HEK293 (cell line): ENCODE measurements around the gene TRAPPC11.

ENCODE experiments used
- CTCF ChIA-PET: fragments of 350-600 bp; formaldehyde crosslinking; extraction: SDS; loops from one replicate; lab custom pipeline; 2021; ENCODE audit warnings: antibody characterized with exemption; lab: Yijun Ruan, JAX
- POLR2A ChIA-PET: fragments of 300-600 bp; formaldehyde crosslinking; extraction: SDS; loops from one replicate; lab custom pipeline; 2020; ENCODE audit warnings: antibody characterized with exemption, inconsistent platforms; lab: Yijun Ruan, JAX
- H3K27ac ChIP-seq: fragments of 200-500 bp; sonication (Bioruptor generic); 2 replicates; pipeline ENCODE4 v1.5.1; 2014; ENCODE audit warnings: low read depth, low read length, control low read depth, inconsistent platforms; ENCODE audit errors: extremely low read depth
- H3K36me3 ChIP-seq, 2 experiments: fragments of 200-500 bp in 1 of 2; sonication (Bioruptor generic) in 1 of 2; 1 replicate in 1 of 2; 2 replicates in 1 of 2; pipeline ENCODE4 v1.5.1; 2014 to 2017; ENCODE audit warnings: inconsistent platforms in 2 of 2, low read length in 2 of 2; ENCODE audit not compliant: control insufficient read depth in 2 of 2, insufficient read depth in 1 of 2
- H3K4me1 ChIP-seq: fragments of 200-500 bp; sonication (Bioruptor generic); 2 replicates; pipeline ENCODE4 v1.5.1; 2014; ENCODE audit warnings: mild to moderate bottlenecking, low read length, inconsistent platforms; ENCODE audit not compliant: control insufficient read depth, insufficient read depth
- H3K4me3 ChIP-seq: 2 replicates; pipeline ENCODE4 v1.5.1; 2011; ENCODE audit warnings: low read depth, mild to moderate bottlenecking, control low read depth, low read length, moderate library complexity
- H3K9me3 ChIP-seq: fragments of 200-500 bp; sonication (Bioruptor generic); 2 replicates; pipeline ENCODE4 v1.5.1; 2014; ENCODE audit warnings: low read depth, low read length, inconsistent platforms; ENCODE audit not compliant: control insufficient read depth, insufficient read depth
- BCL11B ChIP-seq: fragments of 450-650 bp; formaldehyde crosslinking; IDR thresholded peaks from 2 replicates; pipeline ENCODE4 v1.5.1; 2016; ENCODE audit warnings: low read depth, missing biosample characterization, missing genetic modification characterization
- EGR2 ChIP-seq: fragments of 450-650 bp; formaldehyde crosslinking; IDR thresholded peaks from 2 replicates; pipeline ENCODE4 v1.5.1; 2016; ENCODE audit warnings: low read depth, missing biosample characterization, missing genetic modification characterization
- GFI1B ChIP-seq: fragments of 450-650 bp; formaldehyde crosslinking; IDR thresholded peaks from 2 replicates; pipeline ENCODE4 v1.5.1; 2016; ENCODE audit warnings: missing biosample characterization, missing genetic modification characterization
- HOXC10 ChIP-seq: sonication (generic); formaldehyde crosslinking; IDR thresholded peaks from 2 replicates; pipeline ENCODE4 v1.8.1; 2023; ENCODE audit warnings: mild to moderate bottlenecking, missing genetic modification reagents
- MZF1 ChIP-seq: fragments of 450-650 bp; formaldehyde crosslinking; IDR thresholded peaks from 2 replicates; pipeline ENCODE4 v1.5.1; 2017; ENCODE audit warnings: missing biosample characterization, missing genetic modification characterization, borderline replicate concordance
- SP3 ChIP-seq: fragments of 450-650 bp; formaldehyde crosslinking; IDR thresholded peaks from 2 replicates; pipeline ENCODE4 v1.5.1; 2016; ENCODE audit warnings: missing biosample characterization, missing genetic modification characterization
- ZFP3 ChIP-seq: fragments of 450-650 bp; formaldehyde crosslinking; IDR thresholded peaks from 2 replicates; pipeline ENCODE4 v1.5.1; 2016; ENCODE audit warnings: low read depth, missing biosample characterization, missing genetic modification characterization
- ZNF223 ChIP-seq: fragments of 450-650 bp; formaldehyde crosslinking; IDR thresholded peaks from 2 replicates; pipeline ENCODE4 v1.5.1; 2016; ENCODE audit warnings: missing biosample characterization, missing genetic modification characterization
- ZNF23 ChIP-seq: fragments of 450-650 bp; formaldehyde crosslinking; IDR thresholded peaks from 2 replicates; pipeline ENCODE4 v1.5.1; 2016; ENCODE audit warnings: missing biosample characterization, missing genetic modification characterization, borderline replicate concordance
- ZNF24 ChIP-seq: fragments of 450-650 bp; formaldehyde crosslinking; IDR thresholded peaks from 2 replicates; pipeline ENCODE4 v1.5.1; 2016; ENCODE audit warnings: missing biosample characterization, missing genetic modification characterization
- ZNF510 ChIP-seq: fragments of 450-650 bp; formaldehyde crosslinking; IDR thresholded peaks from 2 replicates; pipeline ENCODE4 v1.5.1; 2018; ENCODE audit warnings: mild to moderate bottlenecking, missing genetic modification characterization, missing biosample characterization; ENCODE audit not compliant: insufficient replicate concordance
- ZNF747 ChIP-seq: fragments of 450-650 bp; formaldehyde crosslinking; IDR thresholded peaks from 2 replicates; pipeline ENCODE4 v1.5.1; 2016; ENCODE audit warnings: missing biosample characterization, missing genetic modification characterization
- ZNF785 ChIP-seq: fragments of 450-650 bp; formaldehyde crosslinking; IDR thresholded peaks from 2 replicates; pipeline ENCODE4 v1.5.1; 2016; ENCODE audit warnings: missing biosample characterization, missing genetic modification characterization
- ZSCAN16 ChIP-seq: fragments of 450-650 bp; formaldehyde crosslinking; IDR thresholded peaks from 2 replicates; pipeline ENCODE4 v1.5.1; 2016; ENCODE audit warnings: missing biosample characterization, missing genetic modification characterization
- TF ChIP-seq, protein P1 (sequence below): fragments of 450-650 bp; formaldehyde crosslinking; IDR thresholded peaks from 2 replicates; pipeline ENCODE4 v1.5.1; 2016; ENCODE audit warnings: missing biosample characterization, missing genetic modification characterization
- TF ChIP-seq, protein P2 (sequence below): fragments of 450-650 bp; formaldehyde crosslinking; IDR thresholded peaks from 2 replicates; pipeline ENCODE4 v1.5.1; 2016; ENCODE audit warnings: missing biosample characterization, missing genetic modification characterization
- TF ChIP-seq, protein P3 (sequence below): fragments of 450-650 bp; formaldehyde crosslinking; IDR thresholded peaks from 2 replicates; pipeline ENCODE4 v1.5.1; 2016; ENCODE audit warnings: missing biosample characterization, missing genetic modification characterization
- TF ChIP-seq, protein P4 (sequence below): fragments of 450-650 bp; formaldehyde crosslinking; conservative IDR thresholded peaks from 2 replicates; pipeline ENCODE4 v1.5.1; 2016; ENCODE audit warnings: low read depth, missing biosample characterization, missing genetic modification characterization
- TF ChIP-seq, protein P5 (sequence below): fragments of 450-650 bp; IDR thresholded peaks from 2 replicates; pipeline ENCODE4 v1.5.1; 2018; ENCODE audit warnings: missing biosample characterization, missing genetic modification characterization
- TF ChIP-seq, protein P6 (sequence below): fragments of 450-650 bp; formaldehyde crosslinking; IDR thresholded peaks from 2 replicates; pipeline ENCODE4 v1.5.1; 2016; ENCODE audit warnings: missing biosample characterization, missing genetic modification characterization

TRAPPC11 gene

DNA sequence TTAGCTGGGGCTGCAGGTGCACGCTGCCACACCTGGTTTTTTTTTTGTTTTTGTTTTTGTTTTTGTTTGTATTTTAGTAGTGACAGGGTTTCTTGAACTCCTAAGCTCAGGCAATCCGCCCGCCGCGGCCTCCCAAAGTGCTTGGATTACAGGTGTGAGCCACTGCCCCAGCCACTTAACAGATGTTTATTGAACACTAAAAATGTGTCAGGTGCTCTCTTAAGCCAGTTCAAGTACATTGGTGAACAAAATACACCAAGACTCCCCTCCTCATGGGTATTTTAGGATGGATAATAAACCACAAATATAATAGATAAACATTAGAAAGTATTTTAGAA, 69.9 kb downstream of the TRAPPC11 start (continued):
- TF ChIP-seq, protein P1, sequence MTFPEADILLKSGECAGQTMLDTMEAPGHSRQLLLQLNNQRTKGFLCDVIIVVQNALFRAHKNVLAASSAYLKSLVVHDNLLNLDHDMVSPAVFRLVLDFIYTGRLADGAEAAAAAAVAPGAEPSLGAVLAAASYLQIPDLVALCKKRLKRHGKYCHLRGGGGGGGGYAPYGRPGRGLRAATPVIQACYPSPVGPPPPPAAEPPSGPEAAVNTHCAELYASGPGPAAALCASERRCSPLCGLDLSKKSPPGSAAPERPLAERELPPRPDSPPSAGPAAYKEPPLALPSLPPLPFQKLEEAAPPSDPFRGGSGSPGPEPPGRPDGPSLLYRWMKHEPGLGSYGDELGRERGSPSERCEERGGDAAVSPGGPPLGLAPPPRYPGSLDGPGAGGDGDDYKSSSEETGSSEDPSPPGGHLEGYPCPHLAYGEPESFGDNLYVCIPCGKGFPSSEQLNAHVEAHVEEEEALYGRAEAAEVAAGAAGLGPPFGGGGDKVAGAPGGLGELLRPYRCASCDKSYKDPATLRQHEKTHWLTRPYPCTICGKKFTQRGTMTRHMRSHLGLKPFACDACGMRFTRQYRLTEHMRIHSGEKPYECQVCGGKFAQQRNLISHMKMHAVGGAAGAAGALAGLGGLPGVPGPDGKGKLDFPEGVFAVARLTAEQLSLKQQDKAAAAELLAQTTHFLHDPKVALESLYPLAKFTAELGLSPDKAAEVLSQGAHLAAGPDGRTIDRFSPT (tag by site-specific recombination): no peak
- TF ChIP-seq ZSCAN16 (tag by site-specific recombination): no peak
- TF ChIP-seq SP3 (tag by site-specific recombination): no peak
- TF ChIP-seq HOXC10 (CRISPR knock-in tag): no peak
- TF ChIP-seq ZNF510 (tag by site-specific recombination): no peak
- TF ChIP-seq, all 188 proteins: peak for 0

DNA sequence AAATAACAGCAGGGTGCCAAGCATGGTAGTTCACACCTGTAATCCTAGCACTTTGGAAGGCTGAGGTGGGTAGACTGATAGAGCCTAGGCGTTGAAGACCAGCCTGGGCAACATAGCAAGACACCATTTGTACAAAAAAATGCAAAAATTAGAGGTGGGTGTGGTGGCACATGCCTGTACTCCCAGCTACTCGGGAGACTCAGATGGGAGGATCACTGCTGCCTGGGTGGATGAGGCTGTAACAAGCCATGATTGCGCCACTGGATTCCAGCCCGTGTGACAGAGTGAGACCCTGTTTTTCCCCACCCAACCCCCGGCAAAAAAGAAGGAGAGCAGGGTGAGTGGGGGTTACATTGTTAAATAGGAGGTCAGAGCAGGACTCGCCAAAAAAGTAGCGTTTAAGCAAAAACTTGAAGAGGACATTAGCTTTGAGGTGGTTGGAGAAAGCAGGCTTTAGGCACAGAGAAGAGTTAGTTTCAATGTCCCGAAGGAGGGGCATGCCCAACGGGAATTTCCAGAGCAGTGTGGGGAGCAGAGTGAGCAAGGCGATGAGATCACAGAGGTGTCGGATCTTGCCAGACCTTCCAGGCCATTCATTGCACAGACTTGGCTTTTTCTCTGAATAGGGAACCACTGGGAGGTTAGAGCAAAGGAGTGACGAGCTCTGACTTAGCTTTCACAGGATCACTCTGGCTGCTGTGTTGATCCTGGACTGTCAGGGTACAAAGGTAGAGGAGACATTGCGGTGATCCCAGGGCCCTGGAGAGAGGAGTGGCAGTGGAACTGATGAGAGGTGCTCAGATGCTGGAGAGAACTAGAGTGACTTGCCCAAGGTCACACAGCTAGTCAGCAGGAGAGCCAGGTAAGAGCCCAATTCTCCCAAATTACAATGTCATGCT, 70.6 kb downstream of the TRAPPC11 start:
- H3K27ac ChIP-seq: no peak overlapping the region
- ChIA-PET CTCF (interaction anchor here (0.6 to 1.1 kb wide), 2 partner anchors 8 to 68 kb away, joined by 3 read pairs; no protein-coding TSS in a partner anchor), POLR2A (no interaction called here)

More for the DNA sequence above, 70.6 kb downstream of the TRAPPC11 start:
- Histone ChIP-seq H3K36me3 (no peaks in the 10 kb centered on the region), H3K4me3 (no peak overlapping the region), H3K9me3 (no peaks in the 10 kb centered on the region), H3K4me1 (no peaks in the 10 kb centered on the region)
- TF ChIP-seq ZNF23 (tag by site-specific recombination) (no peak), ZNF747 (no peak), ZFP3 (no peak), ZNF785 (no peak), GFI1B (tag by site-specific recombination) (no peak), ZNF24 (no peak), ZNF223 (tag by site-specific recombination) (no peak), EGR2 (tag by site-specific recombination) (no peak), MZF1 (no peak), BCL11B (tag by site-specific recombination) (no peak)
- TF ChIP-seq, protein P2, sequence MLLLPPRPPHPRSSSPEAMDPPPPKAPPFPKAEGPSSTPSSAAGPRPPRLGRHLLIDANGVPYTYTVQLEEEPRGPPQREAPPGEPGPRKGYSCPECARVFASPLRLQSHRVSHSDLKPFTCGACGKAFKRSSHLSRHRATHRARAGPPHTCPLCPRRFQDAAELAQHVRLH (tag by site-specific recombination): no peak
- TF ChIP-seq, protein P3, sequence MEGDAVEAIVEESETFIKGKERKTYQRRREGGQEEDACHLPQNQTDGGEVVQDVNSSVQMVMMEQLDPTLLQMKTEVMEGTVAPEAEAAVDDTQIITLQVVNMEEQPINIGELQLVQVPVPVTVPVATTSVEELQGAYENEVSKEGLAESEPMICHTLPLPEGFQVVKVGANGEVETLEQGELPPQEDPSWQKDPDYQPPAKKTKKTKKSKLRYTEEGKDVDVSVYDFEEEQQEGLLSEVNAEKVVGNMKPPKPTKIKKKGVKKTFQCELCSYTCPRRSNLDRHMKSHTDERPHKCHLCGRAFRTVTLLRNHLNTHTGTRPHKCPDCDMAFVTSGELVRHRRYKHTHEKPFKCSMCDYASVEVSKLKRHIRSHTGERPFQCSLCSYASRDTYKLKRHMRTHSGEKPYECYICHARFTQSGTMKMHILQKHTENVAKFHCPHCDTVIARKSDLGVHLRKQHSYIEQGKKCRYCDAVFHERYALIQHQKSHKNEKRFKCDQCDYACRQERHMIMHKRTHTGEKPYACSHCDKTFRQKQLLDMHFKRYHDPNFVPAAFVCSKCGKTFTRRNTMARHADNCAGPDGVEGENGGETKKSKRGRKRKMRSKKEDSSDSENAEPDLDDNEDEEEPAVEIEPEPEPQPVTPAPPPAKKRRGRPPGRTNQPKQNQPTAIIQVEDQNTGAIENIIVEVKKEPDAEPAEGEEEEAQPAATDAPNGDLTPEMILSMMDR (tag by site-specific recombination): no peak
- TF ChIP-seq, protein P4, sequence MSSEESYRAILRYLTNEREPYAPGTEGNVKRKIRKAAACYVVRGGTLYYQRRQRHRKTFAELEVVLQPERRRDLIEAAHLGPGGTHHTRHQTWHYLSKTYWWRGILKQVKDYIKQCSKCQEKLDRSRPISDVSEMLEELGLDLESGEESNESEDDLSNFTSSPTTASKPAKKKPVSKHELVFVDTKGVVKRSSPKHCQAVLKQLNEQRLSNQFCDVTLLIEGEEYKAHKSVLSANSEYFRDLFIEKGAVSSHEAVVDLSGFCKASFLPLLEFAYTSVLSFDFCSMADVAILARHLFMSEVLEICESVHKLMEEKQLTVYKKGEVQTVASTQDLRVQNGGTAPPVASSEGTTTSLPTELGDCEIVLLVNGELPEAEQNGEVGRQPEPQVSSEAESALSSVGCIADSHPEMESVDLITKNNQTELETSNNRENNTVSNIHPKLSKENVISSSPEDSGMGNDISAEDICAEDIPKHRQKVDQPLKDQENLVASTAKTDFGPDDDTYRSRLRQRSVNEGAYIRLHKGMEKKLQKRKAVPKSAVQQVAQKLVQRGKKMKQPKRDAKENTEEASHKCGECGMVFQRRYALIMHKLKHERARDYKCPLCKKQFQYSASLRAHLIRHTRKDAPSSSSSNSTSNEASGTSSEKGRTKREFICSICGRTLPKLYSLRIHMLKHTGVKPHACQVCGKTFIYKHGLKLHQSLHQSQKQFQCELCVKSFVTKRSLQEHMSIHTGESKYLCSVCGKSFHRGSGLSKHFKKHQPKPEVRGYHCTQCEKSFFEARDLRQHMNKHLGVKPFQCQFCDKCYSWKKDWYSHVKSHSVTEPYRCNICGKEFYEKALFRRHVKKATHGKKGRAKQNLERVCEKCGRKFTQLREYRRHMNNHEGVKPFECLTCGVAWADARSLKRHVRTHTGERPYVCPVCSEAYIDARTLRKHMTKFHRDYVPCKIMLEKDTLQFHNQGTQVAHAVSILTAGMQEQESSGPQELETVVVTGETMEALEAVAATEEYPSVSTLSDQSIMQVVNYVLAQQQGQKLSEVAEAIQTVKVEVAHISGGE (tag by site-specific recombination): no peak
- TF ChIP-seq, protein P5, sequence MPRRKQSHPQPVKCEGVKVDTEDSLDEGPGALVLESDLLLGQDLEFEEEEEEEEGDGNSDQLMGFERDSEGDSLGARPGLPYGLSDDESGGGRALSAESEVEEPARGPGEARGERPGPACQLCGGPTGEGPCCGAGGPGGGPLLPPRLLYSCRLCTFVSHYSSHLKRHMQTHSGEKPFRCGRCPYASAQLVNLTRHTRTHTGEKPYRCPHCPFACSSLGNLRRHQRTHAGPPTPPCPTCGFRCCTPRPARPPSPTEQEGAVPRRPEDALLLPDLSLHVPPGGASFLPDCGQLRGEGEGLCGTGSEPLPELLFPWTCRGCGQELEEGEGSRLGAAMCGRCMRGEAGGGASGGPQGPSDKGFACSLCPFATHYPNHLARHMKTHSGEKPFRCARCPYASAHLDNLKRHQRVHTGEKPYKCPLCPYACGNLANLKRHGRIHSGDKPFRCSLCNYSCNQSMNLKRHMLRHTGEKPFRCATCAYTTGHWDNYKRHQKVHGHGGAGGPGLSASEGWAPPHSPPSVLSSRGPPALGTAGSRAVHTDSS (tag by site-specific recombination): no peak
- TF ChIP-seq, protein P6, sequence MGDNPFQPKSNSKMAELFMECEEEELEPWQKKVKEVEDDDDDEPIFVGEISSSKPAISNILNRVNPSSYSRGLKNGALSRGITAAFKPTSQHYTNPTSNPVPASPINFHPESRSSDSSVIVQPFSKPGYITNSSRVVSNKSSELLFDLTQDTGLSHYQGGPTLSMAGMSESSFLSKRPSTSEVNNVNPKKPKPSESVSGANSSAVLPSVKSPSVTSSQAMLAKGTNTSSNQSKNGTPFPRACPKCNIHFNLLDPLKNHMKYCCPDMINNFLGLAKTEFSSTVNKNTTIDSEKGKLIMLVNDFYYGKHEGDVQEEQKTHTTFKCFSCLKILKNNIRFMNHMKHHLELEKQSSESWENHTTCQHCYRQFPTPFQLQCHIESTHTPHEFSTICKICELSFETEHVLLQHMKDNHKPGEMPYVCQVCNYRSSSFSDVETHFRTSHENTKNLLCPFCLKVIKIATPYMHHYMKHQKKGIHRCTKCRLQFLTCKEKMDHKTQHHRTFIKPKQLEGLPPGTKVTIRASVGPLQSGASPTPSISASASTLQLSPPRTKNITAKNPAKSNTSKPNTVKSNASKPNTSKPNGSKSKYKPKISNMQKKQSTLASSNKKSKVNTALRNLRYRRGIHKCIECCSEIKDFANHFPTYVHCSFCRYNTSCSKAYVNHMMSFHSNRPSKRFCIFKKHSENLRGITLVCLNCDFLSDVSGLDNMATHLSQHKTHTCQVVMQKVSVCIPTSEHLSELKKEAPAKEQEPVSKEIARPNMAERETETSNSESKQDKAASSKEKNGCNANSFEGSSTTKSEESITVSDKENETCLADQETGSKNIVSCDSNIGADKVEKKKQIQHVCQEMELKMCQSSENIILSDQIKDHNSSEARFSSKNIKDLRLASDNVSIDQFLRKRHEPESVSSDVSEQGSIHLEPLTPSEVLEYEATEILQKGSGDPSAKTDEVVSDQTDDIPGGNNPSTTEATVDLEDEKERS (tag by site-specific recombination): no peak
